ENCODE measurements around the gene MINDY1. TPM values are rescaled to one million over a fixed set of nuclear protein-coding genes. Genes with fewer than 3 reads are reported as not detected.

MINDY1 gene
- total RNA-seq, 1 donor from 2014 or later, result 10.7 TPM

GRCh38 chr1:151000408-151000807, 6.3 kb downstream of the MINDY1 start:
- no peak for ATAC-seq (ENCODE audit: low read depth)
- intact Hi-C loops (cut with micrococcal nuclease), result loop anchor here (10.0 kb wide), 1 partner anchor 254 kb away; the partner anchor contains the start of gene PSMD4
- Mint-ChIP-seq H3K4me3 (no peak overlapping the region), H3K36me3 (ENCODE audit: low read depth) (peaks cover 33% of the 10 kb centered on the region), H3K27me3 (no peaks in the 10 kb centered on the region), H3K27ac (no peak overlapping the region), H3K9me3 (no peaks in the 10 kb centered on the region), H3K4me1 (peaks cover 23% of the 10 kb centered on the region)
- POLR2A ChIA-PET, result no interaction called here
- CTCF ChIA-PET, result no interaction called here
- no peak for DNase-seq
- no peak for TF ChIP-seq CTCF (IDR thresholded peaks at IDR 0.05)

- Mint-ChIP-seq H3K9me3 (no peaks in the 10 kb centered on the region), H3K4me1 (peaks cover 21% of the 10 kb centered on the region), H3K36me3 (ENCODE audit: low read depth) (peaks cover 33% of the 10 kb centered on the region), H3K27ac (no peak overlapping the region), H3K27me3 (no peaks in the 10 kb centered on the region), H3K4me3 (no peak overlapping the region)
- DNase-seq, result no peak
- ChIA-PET CTCF (no interaction called here), POLR2A (no interaction called here)
- no peak for ATAC-seq (ENCODE audit: low read depth)
- intact Hi-C loops (cut with micrococcal nuclease), result loop anchor here (10.0 kb wide), 1 partner anchor 255 kb away; the partner anchor contains the start of gene PSMD4
- no peak for TF ChIP-seq CTCF (IDR thresholded peaks at IDR 0.05)
Measured at GRCh38 chr1:150999926-151000325, 6.8 kb downstream of the MINDY1 start.

- DNase-seq, result no peak
- Mint-ChIP-seq H3K36me3 (ENCODE audit: low read depth) (peaks cover 33% of the 10 kb centered on the region), H3K27ac (no peak overlapping the region), H3K27me3 (no peaks in the 10 kb centered on the region), H3K4me1 (peaks cover 15% of the 10 kb centered on the region), H3K9me3 (no peaks in the 10 kb centered on the region), H3K4me3 (no peak overlapping the region)
- intact Hi-C loops (cut with micrococcal nuclease), result no loop called here
- no peak for ATAC-seq (ENCODE audit: low read depth)
- POLR2A ChIA-PET, result interaction anchor here (0.5 kb wide), 1 partner anchor 24 kb away, joined by 5 read pairs; no protein-coding TSS in a partner anchor
- no peak for TF ChIP-seq CTCF (IDR thresholded peaks at IDR 0.05)
- CTCF ChIA-PET, result no interaction called here
Measured at GRCh38 chr1:150999051-150999674, 7.5 kb downstream of the MINDY1 start.

- no peak for TF ChIP-seq CTCF (IDR thresholded peaks at IDR 0.05)
- POLR2A ChIA-PET, result interaction anchor here (0.5 kb wide), 1 partner anchor 853 kb away, joined by 3 read pairs; no protein-coding TSS in a partner anchor
- CTCF ChIA-PET, result interaction anchor here (0.6 to 1.2 kb wide), 3 partner anchors 8 to 158 kb away, joined by 3 to 4 read pairs (median 3); partner anchors contain the start of gene MINDY1
- Mint-ChIP-seq H3K36me3 (ENCODE audit: low read depth) (peaks cover 33% of the 10 kb centered on the region), H3K4me1 (peaks cover 5% of the 10 kb centered on the region), H3K4me3 (no peak overlapping the region), H3K27ac (no peak overlapping the region), H3K27me3 (no peaks in the 10 kb centered on the region), H3K9me3 (no peaks in the 10 kb centered on the region)
- DNase-seq (no peak), ATAC-seq (ENCODE audit: low read depth) (no peak)
- intact Hi-C loops (cut with micrococcal nuclease), result no loop called here
Measured at GRCh38 chr1:150997949-150998348, 8.8 kb downstream of the MINDY1 start.

- no peak for TF ChIP-seq CTCF (IDR thresholded peaks at IDR 0.05)
- H3K36me3 Mint-ChIP-seq (ENCODE audit: low read depth), result peaks cover 30% of the 10 kb centered on the region
- ChIA-PET POLR2A (no interaction called here), CTCF (interaction anchor here (0.6 to 2.2 kb wide), 4 partner anchors 9 to 158 kb away, joined by 3 to 19 read pairs (median 4); partner anchors contain the start of gene MINDY1)
- H3K4me1 Mint-ChIP-seq, result no peaks in the 10 kb centered on the region
- H3K27me3 Mint-ChIP-seq, result no peaks in the 10 kb centered on the region
- H3K27ac Mint-ChIP-seq, result no peak overlapping the region
- DNase-seq, result no peak
- intact Hi-C loops (cut with micrococcal nuclease), result no loop called here
- ATAC-seq (ENCODE audit: low read depth), result no peak
- no peak overlapping the region for H3K4me3 Mint-ChIP-seq
- H3K9me3 Mint-ChIP-seq, result no peaks in the 10 kb centered on the region
Measured at GRCh38 chr1:150997126-150997872, 9.4 kb downstream of the MINDY1 start.

Data from activated B cell treated with CpG ODN at 0.5 μM for 24 hours (primary cell).